Measurements from ENCODE around the gene ULK4.

DNA sequence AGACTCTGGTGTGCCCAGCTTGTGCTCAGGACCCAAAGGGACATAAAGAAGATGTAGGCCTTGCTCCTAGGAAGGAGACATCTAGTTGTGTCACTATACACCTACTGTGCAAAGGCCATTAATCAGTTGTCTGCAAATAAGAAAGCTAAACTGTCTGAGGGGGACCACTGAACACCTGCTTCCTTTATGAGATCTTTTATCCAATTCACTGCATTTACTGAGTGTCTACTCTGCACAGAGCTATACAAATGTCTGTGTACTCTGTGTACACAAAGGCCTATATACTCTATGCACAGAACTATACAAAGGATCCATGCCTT lies 637.8 kb downstream of the ULK4 start:
- TF ChIP-seq, protein P1, sequence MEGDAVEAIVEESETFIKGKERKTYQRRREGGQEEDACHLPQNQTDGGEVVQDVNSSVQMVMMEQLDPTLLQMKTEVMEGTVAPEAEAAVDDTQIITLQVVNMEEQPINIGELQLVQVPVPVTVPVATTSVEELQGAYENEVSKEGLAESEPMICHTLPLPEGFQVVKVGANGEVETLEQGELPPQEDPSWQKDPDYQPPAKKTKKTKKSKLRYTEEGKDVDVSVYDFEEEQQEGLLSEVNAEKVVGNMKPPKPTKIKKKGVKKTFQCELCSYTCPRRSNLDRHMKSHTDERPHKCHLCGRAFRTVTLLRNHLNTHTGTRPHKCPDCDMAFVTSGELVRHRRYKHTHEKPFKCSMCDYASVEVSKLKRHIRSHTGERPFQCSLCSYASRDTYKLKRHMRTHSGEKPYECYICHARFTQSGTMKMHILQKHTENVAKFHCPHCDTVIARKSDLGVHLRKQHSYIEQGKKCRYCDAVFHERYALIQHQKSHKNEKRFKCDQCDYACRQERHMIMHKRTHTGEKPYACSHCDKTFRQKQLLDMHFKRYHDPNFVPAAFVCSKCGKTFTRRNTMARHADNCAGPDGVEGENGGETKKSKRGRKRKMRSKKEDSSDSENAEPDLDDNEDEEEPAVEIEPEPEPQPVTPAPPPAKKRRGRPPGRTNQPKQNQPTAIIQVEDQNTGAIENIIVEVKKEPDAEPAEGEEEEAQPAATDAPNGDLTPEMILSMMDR (tag by site-specific recombination; IDR thresholded peaks at IDR 0.05) = no peak
- TF ChIP-seq ZNF248 (tag by site-specific recombination; IDR thresholded peaks at IDR 0.05) = no peak
- TF ChIP-seq KLF1 (tag by site-specific recombination; IDR thresholded peaks at IDR 0.05) = no peak
- TF ChIP-seq ZNF501 (tag by site-specific recombination; IDR thresholded peaks at IDR 0.05) = no peak
- no peak for TF ChIP-seq RBAK (tag by site-specific recombination; IDR thresholded peaks at IDR 0.05)
- TF ChIP-seq, protein P2, sequence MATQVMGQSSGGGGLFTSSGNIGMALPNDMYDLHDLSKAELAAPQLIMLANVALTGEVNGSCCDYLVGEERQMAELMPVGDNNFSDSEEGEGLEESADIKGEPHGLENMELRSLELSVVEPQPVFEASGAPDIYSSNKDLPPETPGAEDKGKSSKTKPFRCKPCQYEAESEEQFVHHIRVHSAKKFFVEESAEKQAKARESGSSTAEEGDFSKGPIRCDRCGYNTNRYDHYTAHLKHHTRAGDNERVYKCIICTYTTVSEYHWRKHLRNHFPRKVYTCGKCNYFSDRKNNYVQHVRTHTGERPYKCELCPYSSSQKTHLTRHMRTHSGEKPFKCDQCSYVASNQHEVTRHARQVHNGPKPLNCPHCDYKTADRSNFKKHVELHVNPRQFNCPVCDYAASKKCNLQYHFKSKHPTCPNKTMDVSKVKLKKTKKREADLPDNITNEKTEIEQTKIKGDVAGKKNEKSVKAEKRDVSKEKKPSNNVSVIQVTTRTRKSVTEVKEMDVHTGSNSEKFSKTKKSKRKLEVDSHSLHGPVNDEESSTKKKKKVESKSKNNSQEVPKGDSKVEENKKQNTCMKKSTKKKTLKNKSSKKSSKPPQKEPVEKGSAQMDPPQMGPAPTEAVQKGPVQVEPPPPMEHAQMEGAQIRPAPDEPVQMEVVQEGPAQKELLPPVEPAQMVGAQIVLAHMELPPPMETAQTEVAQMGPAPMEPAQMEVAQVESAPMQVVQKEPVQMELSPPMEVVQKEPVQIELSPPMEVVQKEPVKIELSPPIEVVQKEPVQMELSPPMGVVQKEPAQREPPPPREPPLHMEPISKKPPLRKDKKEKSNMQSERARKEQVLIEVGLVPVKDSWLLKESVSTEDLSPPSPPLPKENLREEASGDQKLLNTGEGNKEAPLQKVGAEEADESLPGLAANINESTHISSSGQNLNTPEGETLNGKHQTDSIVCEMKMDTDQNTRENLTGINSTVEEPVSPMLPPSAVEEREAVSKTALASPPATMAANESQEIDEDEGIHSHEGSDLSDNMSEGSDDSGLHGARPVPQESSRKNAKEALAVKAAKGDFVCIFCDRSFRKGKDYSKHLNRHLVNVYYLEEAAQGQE (tag by site-specific recombination; IDR thresholded peaks at IDR 0.05) = no peak
